GM19023 (cell line): ENCODE data around the gene FAHD2A.
"Not testable (repeated sequence)": the region's sequence is repeated elsewhere in the genome, so short reads cannot be mapped to it uniquely, and the experiment has no call there.

Experiments used
- ATAC-seq: cut with Tn5 transposase; IDR thresholded peaks from one replicate; pipeline ENCODE4 v1.9.1; 2021; ENCODE audit warnings: mild to moderate bottlenecking, moderate library complexity; ENCODE audit not compliant: unreplicated experiment

The FAHD2A gene

DNA sequence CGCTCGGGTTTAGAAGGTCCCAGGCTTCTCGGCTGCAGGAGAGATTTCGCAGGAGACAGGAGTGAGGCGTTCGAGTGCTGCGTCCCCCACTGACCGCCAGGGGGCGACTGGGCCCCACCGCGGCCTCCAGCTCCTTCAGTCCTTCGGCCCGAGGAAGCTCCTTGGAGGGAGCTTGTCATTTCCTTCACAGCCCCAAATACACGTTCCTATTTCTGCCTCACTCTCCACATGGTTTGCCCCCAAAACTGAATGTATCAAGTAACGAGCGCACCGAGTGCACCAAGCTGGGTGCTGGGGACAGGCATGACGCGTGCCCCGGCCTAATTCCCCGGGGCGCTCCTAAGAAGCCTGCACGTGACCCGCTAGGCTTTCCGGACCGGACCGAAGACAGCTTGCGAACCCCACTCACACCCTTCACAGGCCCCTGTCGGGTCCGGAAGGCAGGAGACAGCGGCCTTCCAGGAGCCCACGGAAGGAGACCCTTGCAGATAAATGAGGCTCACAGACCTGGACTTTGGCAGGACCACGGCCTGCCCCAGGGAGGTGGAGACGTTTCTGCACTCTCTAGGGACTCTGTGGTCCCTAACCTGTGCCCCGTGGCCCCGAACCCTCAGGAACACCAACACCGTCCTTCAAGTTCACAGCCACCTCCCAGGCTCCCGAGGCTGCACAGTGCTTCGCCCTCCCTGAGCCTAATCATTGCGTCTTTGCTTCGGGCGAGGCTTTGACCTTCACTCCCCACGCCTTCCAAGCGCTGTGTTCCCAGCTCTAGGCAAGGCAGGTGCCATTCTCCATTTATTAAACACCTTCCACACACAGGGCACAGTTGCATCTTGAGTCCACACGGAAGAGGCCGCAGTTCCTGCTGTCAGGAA is 13.0 kb upstream of the FAHD2A start:
- ATAC-seq = peak; percentile 71

GRCh38 chr2:95390272-95390880 is 12.1 kb upstream of the FAHD2A start:
- ATAC-seq = no peak

GRCh38 chr2:95390881-95391321 is 11.6 kb upstream of the FAHD2A start:
- ATAC-seq = no peak

GRCh38 chr2:95391641-95392310 is 10.7 kb upstream of the FAHD2A start:
- no peak for ATAC-seq

- ATAC-seq = no peak
Measured at GRCh38 chr2:95392320-95392719, 10.2 kb upstream of the FAHD2A start.

GRCh38 chr2:95392730-95393455 is 9.6 kb upstream of the FAHD2A start:
- no peak for ATAC-seq

- no peak for ATAC-seq
Measured at GRCh38 chr2:95393901-95394300, 8.6 kb upstream of the FAHD2A start.

GRCh38 chr2:95399061-95399460 is 3.4 kb upstream of the FAHD2A start:
- no peak for ATAC-seq

GRCh38 chr2:95401480-95401879 is 1.0 kb upstream of the FAHD2A start:
- ATAC-seq = no peak

GRCh38 chr2:95402004-95402369 is 521 bp upstream of the FAHD2A start:
- peak; percentile 15 for ATAC-seq

DNA sequence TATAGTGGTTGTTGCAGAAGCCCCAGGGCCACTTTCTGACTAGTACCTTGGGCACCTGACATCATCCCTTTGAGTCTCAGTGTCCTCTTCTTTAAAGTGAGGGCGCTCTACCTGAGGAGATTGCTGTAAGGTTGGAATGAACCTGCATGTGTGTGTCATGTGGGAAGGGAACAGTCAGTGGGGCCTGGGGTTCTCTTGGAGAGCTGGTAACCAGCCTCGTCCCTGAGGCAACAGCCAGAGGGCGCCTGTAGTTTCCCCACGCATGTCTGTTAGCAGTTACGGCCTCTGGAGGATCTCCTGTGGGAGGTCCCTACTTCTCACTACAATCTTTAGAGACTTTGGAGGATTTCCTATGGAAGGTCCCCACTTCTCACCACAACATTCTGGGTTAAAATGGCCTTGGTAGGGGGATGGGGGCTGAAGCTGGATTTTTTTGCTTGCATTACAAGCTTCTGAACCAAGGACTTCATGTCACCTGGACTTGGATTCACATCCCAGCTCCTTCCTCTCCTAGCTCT is 755 bp downstream of the FAHD2A start:
- ATAC-seq = peak; percentile 24

GRCh38 chr2:95403824-95404223 is 1.3 kb downstream of the FAHD2A start:
- ATAC-seq = not testable (repeated sequence)

GRCh38 chr2:95404676-95405075 is 2.2 kb downstream of the FAHD2A start:
- not testable (repeated sequence) for ATAC-seq

GRCh38 chr2:95411239-95411638 is 8.7 kb downstream of the FAHD2A start:
- ATAC-seq = not testable (repeated sequence)

DNA sequence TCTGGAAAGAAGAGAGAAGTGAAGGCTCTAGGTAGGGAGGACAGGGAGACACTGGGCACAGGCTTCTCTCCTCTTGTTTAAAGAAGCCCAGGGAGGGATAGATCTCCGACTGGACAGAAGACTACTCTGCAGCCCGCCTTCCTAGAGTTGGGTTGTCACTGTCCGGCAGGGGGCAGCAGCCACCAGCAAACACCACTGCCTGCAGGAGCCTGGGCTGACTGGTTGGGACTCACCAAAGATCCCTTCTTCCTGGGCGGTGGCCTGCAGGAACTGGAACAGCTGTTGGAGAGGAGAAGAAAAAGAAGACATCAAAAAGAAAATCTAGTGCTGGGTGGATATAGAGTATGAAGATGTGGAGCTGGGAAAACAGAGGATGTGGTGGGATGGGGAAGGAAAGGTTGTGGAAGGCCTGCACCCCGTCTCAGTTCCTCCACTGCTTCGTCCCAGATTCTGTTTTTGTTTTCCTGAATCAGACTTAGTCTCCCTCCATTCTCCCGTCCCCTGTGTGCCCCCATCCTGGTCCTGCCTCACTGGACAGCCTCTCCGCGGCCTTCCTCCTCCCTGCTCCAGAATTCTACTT is 11.6 kb downstream of the FAHD2A start:
- ATAC-seq = peak; percentile 89

- ATAC-seq = not testable (repeated sequence)
Measured at GRCh38 chr2:95415138-95415537, 12.6 kb downstream of the FAHD2A start.

GRCh38 chr2:95415561-95415960 is 13.1 kb downstream of the FAHD2A start:
- ATAC-seq = not testable (repeated sequence)

- not testable (repeated sequence) for ATAC-seq
Measured at GRCh38 chr2:95427196-95427867, 24.8 kb downstream of the FAHD2A start.

- not testable (repeated sequence) for ATAC-seq
Measured at GRCh38 chr2:95429748-95430467, 27.4 kb downstream of the FAHD2A start.
